HTERT RPE-1 (cell line): ENCODE measurements around the gene DRC1.

ENCODE experiments used
- in situ Hi-C: fragments of 300-500 bp; cut with MboI; formaldehyde crosslinking; loops from 4 replicates; pipeline ENCODE4 v1.14.3; 2020; ENCODE audit warnings: low sequenced_read_pairs

DRC1 gene

GRCh38 chr2:26475832-26476501, 74.2 kb downstream of the DRC1 start:
- in situ Hi-C loops: no loop called here

GRCh38 chr2:26477126-26477910, 75.6 kb downstream of the DRC1 start:
- in situ Hi-C loops: no loop called here

- in situ Hi-C loops: no loop called here
Measured at GRCh38 chr2:26477911-26478253, 76.2 kb downstream of the DRC1 start, which contains the start of gene OTOF. OTOF (minus strand) TSS chr2:26478124.

GRCh38 chr2:26478366-26478765, 76.6 kb downstream of the DRC1 start:
- in situ Hi-C loops: no loop called here

GRCh38 chr2:26479131-26479788, 77.5 kb downstream of the DRC1 start:
- in situ Hi-C loops: no loop called here

- in situ Hi-C loops: no loop called here
Measured at GRCh38 chr2:26479789-26480565, 78.3 kb downstream of the DRC1 start.

- in situ Hi-C loops: no loop called here
Measured at GRCh38 chr2:26480566-26481423, 79.1 kb downstream of the DRC1 start.

GRCh38 chr2:26481706-26482105, 80.0 kb downstream of the DRC1 start:
- in situ Hi-C loops: no loop called here

- in situ Hi-C loops: no loop called here
Measured at GRCh38 chr2:26482211-26483026, 80.7 kb downstream of the DRC1 start.

GRCh38 chr2:26483027-26483326, 81.3 kb downstream of the DRC1 start:
- in situ Hi-C loops: no loop called here

- in situ Hi-C loops: no loop called here
Measured at GRCh38 chr2:26483516-26483915, 81.8 kb downstream of the DRC1 start.

- in situ Hi-C loops: no loop called here
Measured at GRCh38 chr2:26483957-26484565, 82.3 kb downstream of the DRC1 start.

GRCh38 chr2:26484579-26484978, 82.9 kb downstream of the DRC1 start:
- in situ Hi-C loops: no loop called here

- in situ Hi-C loops: no loop called here
Measured at GRCh38 chr2:26485099-26485498, 83.4 kb downstream of the DRC1 start.

GRCh38 chr2:26485725-26486418, 84.2 kb downstream of the DRC1 start:
- in situ Hi-C loops: no loop called here

GRCh38 chr2:26486789-26487188, 85.1 kb downstream of the DRC1 start:
- in situ Hi-C loops: no loop called here

GRCh38 chr2:26487192-26487591, 85.5 kb downstream of the DRC1 start:
- in situ Hi-C loops: no loop called here

- in situ Hi-C loops: no loop called here
Measured at GRCh38 chr2:26488463-26489212, 86.9 kb downstream of the DRC1 start.
